Smooth muscle cell (in vitro differentiated cells): ENCODE data around the gene APOL2. TPM values are rescaled to one million over a fixed set of nuclear protein-coding genes. Genes with fewer than 3 reads are reported as not detected.
"Not testable (repeated sequence)": the region's sequence is repeated elsewhere in the genome, so short reads cannot be mapped to it uniquely, and the experiment has no call there.

ENCODE experiments used
- DNase-seq: peaks from one replicate; lab custom pipeline; 2025; ENCODE audit not compliant: unreplicated experiment; lab: John Stamatoyannopoulos, UW
- H2AFZ ChIP-seq: fragments of 200-600 bp; sonication (generic); 2 replicates; pipeline ENCODE4 v1.6.0; 2016; ENCODE audit warnings: antibody characterized with exemption, low read depth, mild to moderate bottlenecking
- H3F3A ChIP-seq: fragments of 200-600 bp; sonication (generic); 2 replicates; pipeline ENCODE4 v1.6.0; 2017; ENCODE audit warnings: antibody characterized with exemption, low read depth
- H3K27ac ChIP-seq: fragments of 200-600 bp; sonication (generic); 2 replicates; pipeline ENCODE4 v1.5.1; 2016; ENCODE audit warnings: low read depth, mild to moderate bottlenecking
- H3K27me3 ChIP-seq: fragments of 200-600 bp; sonication (generic); 2 replicates; pipeline ENCODE4 v1.6.1; 2016; ENCODE audit warnings: low read depth, mild to moderate bottlenecking
- H3K36me3 ChIP-seq: fragments of 200-600 bp; sonication (generic); 2 replicates; pipeline ENCODE4 v1.5.1; 2016; ENCODE audit warnings: low read depth
- H3K4me1 ChIP-seq: fragments of 200-600 bp; sonication (generic); 2 replicates; pipeline ENCODE4 v1.5.1; 2016; ENCODE audit warnings: low read depth
- H3K4me2 ChIP-seq: fragments of 200-600 bp; sonication (generic); 2 replicates; pipeline ENCODE4 v1.6.0; 2016; ENCODE audit warnings: mild to moderate bottlenecking
- H3K4me3 ChIP-seq: fragments of 200-600 bp; sonication (generic); 2 replicates; pipeline ENCODE4 v1.5.1; 2016; ENCODE audit warnings: mild to moderate bottlenecking
- H3K79me2 ChIP-seq: fragments of 200-600 bp; sonication (generic); 2 replicates; pipeline ENCODE4 v1.6.0; 2016; ENCODE audit warnings: low read depth, mild to moderate bottlenecking
- H3K9ac ChIP-seq: fragments of 200-600 bp; sonication (generic); 2 replicates; pipeline ENCODE4 v1.6.0; 2016; ENCODE audit warnings: low read depth
- H3K9me3 ChIP-seq: fragments of 200-600 bp; sonication (generic); replicated peaks from 2 replicates; pipeline ENCODE4 v1.5.1; 2016; ENCODE audit warnings: low read depth
- H4K20me1 ChIP-seq: fragments of 200-600 bp; sonication (generic); 2 replicates; pipeline ENCODE4 v1.6.0; 2016; ENCODE audit warnings: low read depth
- WGBS: methylation state at CpG from one replicate; pipeline ENCODE4 v1.1.7; 2016; ENCODE audit warnings: low lambda C conversion rate; 5-methylcytosine and 5-hydroxymethylcytosine counted together
- polyA plus RNA-seq: library from polyadenylated mRNA; unstranded; fragments of >200 nt; fragmentation: Nextera tagmentation; extraction: Ambion mirVana; gene quantifications from 2 replicates; pipeline ENCODE4 v1.2.1, GENCODE V29; 2016
- total RNA-seq: library from RNA; depleted of rRNA; stranded (reverse); fragments of >200 nt; gene quantifications from 2 replicates; pipeline ENCODE4 v1.2.3, GENCODE V29; 2014
- TF ChIP-seq, protein P1 (sequence below): fragments of 200-600 bp; sonication (generic); IDR thresholded peaks from 2 replicates; pipeline ENCODE4 v1.5.1; 2017; ENCODE audit warnings: borderline replicate concordance, mild to moderate bottlenecking, antibody characterized with exemption; ENCODE audit not compliant: insufficient read depth, poor library complexity, severe bottlenecking

Gene APOL2
- total and polyA plus RNA-seq, 2 experiments from 2014 or later: 8.0 to 14.7 TPM

DNA sequence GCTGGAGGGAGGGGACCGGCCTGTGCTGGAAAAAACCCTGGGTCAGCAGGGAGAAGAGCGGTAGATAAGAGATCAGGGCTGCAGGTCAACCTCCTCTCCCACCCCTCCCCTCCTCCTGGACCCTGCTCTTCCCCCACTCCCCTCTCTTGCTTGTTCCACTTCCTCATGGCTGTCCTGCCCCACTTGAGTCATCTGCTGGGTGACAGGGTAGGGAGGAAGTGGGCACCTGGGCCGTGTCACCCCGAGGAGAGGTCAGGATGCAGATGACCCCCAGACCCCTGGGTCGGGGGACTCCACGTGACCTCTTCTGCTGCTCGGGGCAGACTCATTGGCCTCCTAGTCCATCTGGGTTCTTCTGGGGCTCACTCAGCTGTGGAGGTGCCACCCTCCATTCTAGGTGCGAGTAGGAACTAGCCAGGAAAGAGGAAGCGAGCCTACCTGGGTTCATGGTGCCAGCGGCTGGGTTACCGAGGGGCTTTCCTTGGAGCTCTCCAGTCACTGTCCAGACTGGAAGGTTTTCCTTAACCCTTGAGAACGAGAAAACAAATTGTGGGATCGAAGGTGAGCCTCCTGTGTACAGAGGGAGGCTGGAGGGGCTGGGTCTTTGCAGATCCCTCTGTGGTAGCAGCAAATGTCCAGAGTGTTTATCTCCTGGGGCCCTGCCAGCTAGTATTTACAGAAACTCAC, 6.5 kb downstream of the APOL2 start:
- Histone ChIP-seq H3K4me2 (no peak overlapping the region), H2AFZ (no peak overlapping the region), H3K27ac (no peak overlapping the region), H3K36me3 (no peaks in the 10 kb centered on the region), H3K9ac (no peak overlapping the region), H3K79me2 (no peaks in the 10 kb centered on the region), H3K9me3 (no peaks in the 10 kb centered on the region), H4K20me1 (peaks cover 5% of the 10 kb centered on the region), H3K4me1 (no peaks in the 10 kb centered on the region), H3F3A (no peaks in the 10 kb centered on the region), H3K27me3 (no peaks in the 10 kb centered on the region), H3K4me3 (no peak overlapping the region)
- WGBS: 96% methylated on average over 13 of the region's 13 CpGs
- no peak for DNase-seq
- TF ChIP-seq, protein P1, sequence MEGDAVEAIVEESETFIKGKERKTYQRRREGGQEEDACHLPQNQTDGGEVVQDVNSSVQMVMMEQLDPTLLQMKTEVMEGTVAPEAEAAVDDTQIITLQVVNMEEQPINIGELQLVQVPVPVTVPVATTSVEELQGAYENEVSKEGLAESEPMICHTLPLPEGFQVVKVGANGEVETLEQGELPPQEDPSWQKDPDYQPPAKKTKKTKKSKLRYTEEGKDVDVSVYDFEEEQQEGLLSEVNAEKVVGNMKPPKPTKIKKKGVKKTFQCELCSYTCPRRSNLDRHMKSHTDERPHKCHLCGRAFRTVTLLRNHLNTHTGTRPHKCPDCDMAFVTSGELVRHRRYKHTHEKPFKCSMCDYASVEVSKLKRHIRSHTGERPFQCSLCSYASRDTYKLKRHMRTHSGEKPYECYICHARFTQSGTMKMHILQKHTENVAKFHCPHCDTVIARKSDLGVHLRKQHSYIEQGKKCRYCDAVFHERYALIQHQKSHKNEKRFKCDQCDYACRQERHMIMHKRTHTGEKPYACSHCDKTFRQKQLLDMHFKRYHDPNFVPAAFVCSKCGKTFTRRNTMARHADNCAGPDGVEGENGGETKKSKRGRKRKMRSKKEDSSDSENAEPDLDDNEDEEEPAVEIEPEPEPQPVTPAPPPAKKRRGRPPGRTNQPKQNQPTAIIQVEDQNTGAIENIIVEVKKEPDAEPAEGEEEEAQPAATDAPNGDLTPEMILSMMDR: no peak

DNA sequence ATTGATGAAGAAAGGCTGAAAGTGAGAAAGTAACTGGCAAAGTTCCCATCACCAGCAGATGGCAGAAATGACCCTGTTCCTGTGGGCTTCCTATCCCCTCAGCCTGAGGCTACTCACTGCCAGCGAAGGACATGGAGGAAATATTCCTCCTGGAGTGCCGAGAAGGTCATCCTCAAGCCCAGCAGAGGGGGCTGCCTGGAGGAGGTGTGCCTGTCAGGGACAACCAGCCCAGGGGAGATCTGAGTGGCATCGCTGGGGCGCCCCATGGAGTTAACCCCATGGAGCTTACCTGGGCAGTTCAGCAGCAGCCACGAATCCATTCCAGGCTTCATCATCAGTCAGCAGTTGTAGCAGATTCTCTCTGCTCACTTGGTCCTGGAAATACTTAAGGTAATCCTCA, 8.3 kb downstream of the APOL2 start:
- not testable (repeated sequence) for H4K20me1 ChIP-seq, H3K9me3 ChIP-seq, H3K27me3 ChIP-seq, DNase-seq, H3K4me3 ChIP-seq, H3F3A ChIP-seq, H3K4me1 ChIP-seq, H3K27ac ChIP-seq, H3K36me3 ChIP-seq, H3K9ac ChIP-seq, H3K4me2 ChIP-seq, H2AFZ ChIP-seq, H3K79me2 ChIP-seq
- WGBS: 79% methylated on average over 5 of the region's 5 CpGs

DNA sequence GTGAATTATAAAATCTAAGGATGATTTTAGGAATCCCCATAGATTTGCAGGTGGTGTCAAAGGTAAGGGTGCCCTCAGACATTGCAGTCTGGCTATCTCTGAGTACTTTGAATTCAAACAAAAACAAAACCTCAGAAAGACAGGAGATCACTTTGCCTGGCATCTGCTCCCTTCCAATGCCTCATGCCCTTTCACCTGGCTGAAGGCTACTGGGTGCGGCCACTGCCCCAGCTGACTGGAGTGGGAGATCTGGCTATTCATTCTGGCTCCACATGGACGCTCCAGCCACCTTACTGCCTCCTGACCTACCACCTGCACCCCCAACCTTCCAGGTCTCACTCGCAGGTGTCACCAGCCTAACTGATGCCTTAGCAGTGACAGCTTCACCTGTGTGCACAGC, 9.7 kb downstream of the APOL2 start:
- H4K20me1 ChIP-seq, H3K79me2 ChIP-seq, H3K27me3 ChIP-seq, H3F3A ChIP-seq, H3K4me2 ChIP-seq, H3K27ac ChIP-seq, H3K36me3 ChIP-seq, H3K4me3 ChIP-seq, DNase-seq, H3K9me3 ChIP-seq, H3K4me1 ChIP-seq, H2AFZ ChIP-seq, H3K9ac ChIP-seq: not testable (repeated sequence)
- 79% methylated on average over 3 of the region's 3 CpGs for WGBS

DNA sequence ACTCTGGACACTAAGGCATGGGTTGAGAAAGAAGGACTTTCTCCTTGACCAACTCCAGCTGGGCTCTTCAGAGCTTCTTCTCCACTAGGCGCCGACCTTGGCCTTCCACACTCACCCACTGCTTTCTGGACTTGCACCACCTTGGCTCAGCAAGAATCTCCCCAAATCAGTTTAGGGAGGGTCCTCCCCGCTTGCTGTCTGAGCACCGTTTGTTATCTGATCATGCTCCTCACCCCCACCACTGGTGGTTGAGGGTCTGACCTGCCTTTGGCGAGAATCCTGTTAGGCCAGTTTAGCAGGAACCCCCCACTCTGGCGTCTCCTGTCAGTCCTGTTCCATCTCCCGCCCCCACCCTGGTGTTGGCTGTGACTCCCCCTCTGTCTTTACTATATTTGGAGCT, 10.4 kb downstream of the APOL2 start:
- Histone ChIP-seq H3K79me2 (no peaks in the 10 kb centered on the region), H3K4me1 (no peaks in the 10 kb centered on the region), H3K27ac (no peak overlapping the region), H4K20me1 (no peaks in the 10 kb centered on the region), H3K27me3 (no peaks in the 10 kb centered on the region), H3K9me3 (no peaks in the 10 kb centered on the region), H3K4me3 (no peak overlapping the region), H3F3A (no peaks in the 10 kb centered on the region), H3K9ac (no peak overlapping the region), H2AFZ (no peak overlapping the region), H3K36me3 (no peaks in the 10 kb centered on the region), H3K4me2 (no peak overlapping the region)
- WGBS: 69% methylated on average over 7 of the region's 7 CpGs
- TF ChIP-seq, protein P1: no peak
- DNase-seq: no peak

DNA sequence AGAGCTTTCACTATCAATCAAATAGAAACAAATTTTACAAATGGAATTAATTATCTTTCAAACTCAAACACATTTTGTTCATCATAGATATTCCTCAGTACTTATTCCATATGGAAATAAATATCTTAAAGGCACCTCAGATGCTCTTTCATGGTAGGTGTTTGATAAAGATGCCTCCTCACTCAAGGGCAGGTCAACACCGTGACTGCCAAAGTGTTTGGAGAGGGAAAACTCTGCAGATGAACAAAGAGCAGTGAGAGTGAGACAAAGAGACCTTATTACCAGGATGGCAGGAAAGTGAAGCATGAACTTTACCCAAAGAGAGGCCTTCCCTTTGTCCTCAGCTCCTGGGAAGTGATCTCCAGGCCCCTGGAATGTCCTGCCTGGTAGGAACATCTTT, 11.0 kb downstream of the APOL2 start:
- whole genome bisulfite sequencing: 97% methylated on average over 1 of the region's 1 CpG
- not testable (repeated sequence) for H3K4me1 ChIP-seq, H3K36me3 ChIP-seq, H3K27me3 ChIP-seq, H3K4me3 ChIP-seq, H3K79me2 ChIP-seq, H3K9ac ChIP-seq, H4K20me1 ChIP-seq, DNase-seq, H3K4me2 ChIP-seq, H3K9me3 ChIP-seq, H2AFZ ChIP-seq, H3F3A ChIP-seq, H3K27ac ChIP-seq
